Measurements from ENCODE around the gene ACYP1.
A peak's percentile ranks its signal among the peaks of the same experiment; 100 is the strongest.

Gene ACYP1

DNA sequence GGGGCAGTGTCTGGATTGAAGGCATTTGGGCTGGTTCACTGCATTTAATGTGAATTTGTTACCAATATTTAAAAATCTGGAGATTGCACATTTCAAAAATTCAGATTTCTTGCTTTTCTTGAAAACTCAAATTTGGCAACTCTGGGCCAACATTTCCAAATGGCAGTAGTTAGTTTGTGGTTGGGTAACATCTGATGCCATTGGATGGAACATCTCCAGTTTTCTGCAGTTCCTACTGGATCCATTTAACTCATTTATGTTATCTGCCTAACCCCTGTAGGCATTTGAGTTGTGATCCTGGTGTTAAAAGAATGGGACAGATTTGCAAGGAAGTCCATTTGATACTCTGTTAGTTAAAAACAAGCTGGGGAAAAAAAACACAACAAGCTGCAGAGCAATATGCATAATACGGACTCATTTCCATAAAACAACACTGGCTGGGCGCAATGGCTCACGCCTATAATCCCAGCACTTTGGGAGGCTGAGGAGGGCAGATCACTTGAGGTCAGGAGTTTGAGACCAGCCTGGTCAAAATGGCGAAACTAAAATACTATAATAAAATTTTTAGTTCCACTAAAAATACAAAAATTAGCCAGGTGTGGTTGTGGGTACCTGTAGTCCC lies 53.2 kb downstream of the ACYP1 start:
- Mint-ChIP-seq H3K4me3 (no peak overlapping the region), H3K27ac (no peak overlapping the region), H3K36me3 (ENCODE audit: low read depth) (peaks cover 58% of the 10 kb centered on the region), H3K4me1 (ENCODE audit: low read depth) (peaks cover 16% of the 10 kb centered on the region), H3K9me3 (no peaks in the 10 kb centered on the region), H3K27me3 (ENCODE audit: low read depth) (no peaks in the 10 kb centered on the region)
- no peak for DNase-seq (ENCODE audit: low spot score)

DNA sequence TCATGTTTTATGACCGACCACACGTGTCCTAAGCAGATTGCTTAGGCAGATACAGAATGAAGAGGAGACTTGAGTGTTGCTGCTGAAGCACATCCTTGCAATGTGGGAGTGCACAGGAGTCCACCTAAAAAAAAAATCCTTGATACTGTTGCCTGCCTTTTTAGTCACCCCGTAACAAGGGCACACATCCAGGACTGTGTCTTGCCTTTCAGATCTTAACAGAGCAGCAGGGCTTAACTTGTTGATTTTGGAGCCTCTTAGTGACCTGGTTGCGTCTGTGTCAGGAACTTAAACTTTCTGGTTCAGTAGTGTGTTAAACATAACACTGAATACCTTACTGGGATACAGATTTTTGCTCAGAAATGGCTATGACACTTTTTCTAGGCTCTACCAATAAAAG lies 54.6 kb downstream of the ACYP1 start:
- H3K4me1 Mint-ChIP-seq (ENCODE audit: low read depth) = peaks cover 24% of the 10 kb centered on the region
- no peaks in the 10 kb centered on the region for H3K27me3 Mint-ChIP-seq (ENCODE audit: low read depth)
- H3K4me3 Mint-ChIP-seq = no peak overlapping the region
- no peaks in the 10 kb centered on the region for H3K9me3 Mint-ChIP-seq
- no peak for DNase-seq (ENCODE audit: low spot score)
- H3K36me3 Mint-ChIP-seq (ENCODE audit: low read depth) = peaks cover 66% of the 10 kb centered on the region
- peak overlapping the region; percentile 2 for H3K27ac Mint-ChIP-seq

DNA sequence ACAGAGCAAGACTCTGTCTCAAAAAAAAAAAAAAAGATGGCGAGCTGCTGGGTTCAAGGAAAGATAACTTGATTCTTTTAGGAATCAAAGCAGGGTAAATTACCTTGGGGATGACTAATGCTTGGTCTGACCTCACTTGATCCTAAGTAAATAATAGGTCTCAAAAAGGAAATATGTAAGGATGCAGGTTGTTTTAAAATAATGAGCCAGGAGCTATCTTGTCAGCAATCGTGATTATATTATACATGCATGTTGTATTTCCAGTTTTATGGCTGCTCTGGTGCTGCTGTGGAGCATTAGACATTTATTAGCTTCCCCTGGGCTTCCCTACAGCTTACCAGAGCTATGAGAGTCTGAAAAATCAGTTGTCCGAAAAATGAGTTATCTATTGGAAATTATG lies 58.5 kb downstream of the ACYP1 start:
- no peaks in the 10 kb centered on the region for H3K27me3 Mint-ChIP-seq (ENCODE audit: low read depth)
- peaks cover 30% of the 10 kb centered on the region for H3K4me1 Mint-ChIP-seq (ENCODE audit: low read depth)
- peaks cover 65% of the 10 kb centered on the region for H3K36me3 Mint-ChIP-seq (ENCODE audit: low read depth)
- H3K9me3 Mint-ChIP-seq = peaks cover 7% of the 10 kb centered on the region
- no peak for DNase-seq (ENCODE audit: low spot score)
- H3K27ac Mint-ChIP-seq = no peak overlapping the region
- no peak overlapping the region for H3K4me3 Mint-ChIP-seq

DNA sequence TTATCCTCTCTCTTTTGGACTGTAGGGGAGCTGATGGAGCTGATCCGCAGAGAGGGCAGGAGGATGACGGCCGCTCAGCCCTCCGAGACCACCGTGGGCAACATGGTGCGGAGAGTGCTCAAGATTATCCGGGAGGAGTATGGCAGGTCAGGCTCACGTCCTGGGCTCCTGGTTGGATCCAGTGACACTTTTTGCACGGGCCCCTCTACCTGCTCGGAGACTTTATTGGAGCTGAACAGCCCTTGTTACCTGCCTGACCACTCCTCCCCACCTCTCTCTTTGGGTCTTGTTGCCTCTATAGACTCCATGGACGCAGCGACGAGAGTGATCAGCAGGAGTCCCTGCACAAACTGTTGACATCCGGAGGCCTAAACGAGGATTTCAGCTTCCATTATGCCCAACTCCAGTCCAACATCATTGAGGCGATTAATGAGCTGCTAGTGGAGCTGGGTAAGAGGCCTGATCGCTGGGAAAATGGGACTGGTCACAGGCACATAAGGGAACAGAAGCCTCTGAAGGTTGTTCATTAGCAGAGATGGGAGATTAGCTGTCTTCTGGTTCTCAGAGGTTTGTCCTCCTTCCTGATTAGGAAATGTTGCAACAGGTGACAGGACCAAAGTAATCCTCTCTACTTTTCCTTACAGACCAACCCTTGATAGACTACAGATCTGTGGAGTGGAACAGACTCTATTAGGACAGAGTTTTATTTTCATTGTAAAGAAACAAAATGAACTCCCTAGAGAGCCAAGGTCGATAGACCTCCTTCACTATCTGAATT lies 60.4 kb downstream of the ACYP1 start:
- Mint-ChIP-seq H3K27me3 (ENCODE audit: low read depth) (peaks cover 7% of the 10 kb centered on the region), H3K4me1 (ENCODE audit: low read depth) (peaks cover 30% of the 10 kb centered on the region), H3K27ac (peak overlapping the region; percentile 96), H3K36me3 (ENCODE audit: low read depth) (peaks cover 48% of the 10 kb centered on the region), H3K9me3 (peaks cover 7% of the 10 kb centered on the region), H3K4me3 (peak overlapping the region; percentile 97)
- no peak for DNase-seq (ENCODE audit: low spot score)
